T-helper 1 cell treated with Interleukin-12 subunit alpha and Interleukin-12 subunit beta and Interleukin-4 antibody, amounts not matched to agents 30 μg/mL and 1 μg/mL, for 36 hours (primary cell): ENCODE measurements around the gene JAG1.

Experiments
- H3K27ac Mint-ChIP-seq: one replicate; pipeline ENCODE4 v1.8.0; 2021; ENCODE audit warnings: mild to moderate bottlenecking, mixed read lengths
- H3K27me3 Mint-ChIP-seq: one replicate; pipeline ENCODE4 v1.8.0; 2021; ENCODE audit warnings: low read depth, mixed read lengths
- H3K36me3 Mint-ChIP-seq: one replicate; pipeline ENCODE4 v1.8.0; 2021; ENCODE audit warnings: low read depth, mixed read lengths
- H3K4me1 Mint-ChIP-seq: one replicate; pipeline ENCODE4 v1.8.0; 2021; ENCODE audit warnings: low read depth, mixed read lengths
- H3K4me3 Mint-ChIP-seq: one replicate; pipeline ENCODE4 v1.8.0; 2021; ENCODE audit warnings: mild to moderate bottlenecking, moderate library complexity, mixed read lengths
- H3K9me3 Mint-ChIP-seq: one replicate; pipeline ENCODE4 v1.8.0; 2021; ENCODE audit warnings: mixed read lengths

The JAG1 gene

DNA sequence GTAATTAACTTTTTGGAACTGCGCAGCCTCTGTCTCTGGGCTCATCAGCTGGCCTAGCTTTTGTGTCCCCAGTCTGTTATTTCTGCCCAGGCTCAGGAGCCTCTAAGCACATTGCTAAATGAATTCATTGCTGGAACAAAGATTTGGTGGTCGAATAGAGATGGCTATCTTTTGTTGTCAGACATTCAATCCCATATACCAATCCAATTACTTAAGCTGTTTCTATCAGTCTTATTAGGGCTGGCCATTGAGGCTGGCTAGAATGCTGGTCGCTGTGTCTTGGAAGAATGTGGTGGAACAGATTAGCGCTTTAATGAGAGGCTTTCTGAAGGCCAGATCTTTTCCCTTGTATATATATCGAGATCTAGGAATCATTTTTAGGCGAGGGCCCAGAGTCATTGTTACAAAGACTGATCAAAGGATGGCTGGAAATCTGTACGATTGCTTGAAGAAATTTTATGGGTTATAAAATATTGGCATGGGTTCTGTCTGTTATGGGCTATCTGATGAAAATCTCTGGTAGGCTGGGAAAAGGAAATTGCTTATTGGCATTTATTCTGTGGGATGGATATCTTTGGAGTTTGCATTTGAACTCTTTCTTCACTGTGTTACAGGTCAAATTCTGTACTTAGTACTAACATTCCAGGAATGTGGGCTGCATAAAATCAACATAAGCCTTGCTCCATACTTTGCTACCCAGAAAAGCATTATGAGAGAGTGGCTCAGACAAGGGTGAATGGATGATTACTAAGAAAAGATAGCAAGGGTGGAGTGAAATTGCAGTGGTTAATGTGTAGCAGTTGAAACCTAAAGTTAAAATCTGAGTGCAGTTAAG lies 34.8 kb upstream of the JAG1 start:
- Mint-ChIP-seq H3K27ac (no peak overlapping the region), H3K36me3 (no peaks in the 10 kb centered on the region), H3K27me3 (no peaks in the 10 kb centered on the region), H3K4me3 (no peak overlapping the region), H3K9me3 (peaks cover 5% of the 10 kb centered on the region), H3K4me1 (no peaks in the 10 kb centered on the region)

- Mint-ChIP-seq H3K4me1 (no peaks in the 10 kb centered on the region), H3K4me3 (no peak overlapping the region), H3K27ac (no peak overlapping the region), H3K9me3 (peaks cover 6% of the 10 kb centered on the region), H3K27me3 (no peaks in the 10 kb centered on the region), H3K36me3 (no peaks in the 10 kb centered on the region)
Observed at GRCh38 chr20:10707791-10708190, 34.0 kb upstream of the JAG1 start.

- no peaks in the 10 kb centered on the region for H3K4me1 Mint-ChIP-seq
Observed at GRCh38 chr20:10707068-10707467, 33.3 kb upstream of the JAG1 start.

GRCh38 chr20:10706460-10706811 lies 32.6 kb upstream of the JAG1 start:
- H3K36me3 Mint-ChIP-seq, result no peaks in the 10 kb centered on the region
- H3K4me1 Mint-ChIP-seq, result no peaks in the 10 kb centered on the region
- no peaks in the 10 kb centered on the region for H3K27me3 Mint-ChIP-seq
- H3K4me3 Mint-ChIP-seq, result no peak overlapping the region
- peaks cover 6% of the 10 kb centered on the region for H3K9me3 Mint-ChIP-seq
- no peak overlapping the region for H3K27ac Mint-ChIP-seq

More at GRCh38 chr20:10707068-10707467, 33.3 kb upstream of the JAG1 start:
- H3K4me3 Mint-ChIP-seq, result no peak overlapping the region
- H3K9me3 Mint-ChIP-seq, result peaks cover 6% of the 10 kb centered on the region
- H3K27me3 Mint-ChIP-seq, result no peaks in the 10 kb centered on the region
- H3K27ac Mint-ChIP-seq, result no peak overlapping the region
- H3K36me3 Mint-ChIP-seq, result no peaks in the 10 kb centered on the region

- Mint-ChIP-seq H3K27me3 (no peaks in the 10 kb centered on the region), H3K9me3 (peaks cover 6% of the 10 kb centered on the region), H3K27ac (no peak overlapping the region), H3K4me1 (no peaks in the 10 kb centered on the region), H3K36me3 (no peaks in the 10 kb centered on the region), H3K4me3 (no peak overlapping the region)
Observed at GRCh38 chr20:10705801-10706459, 32.1 kb upstream of the JAG1 start.

DNA sequence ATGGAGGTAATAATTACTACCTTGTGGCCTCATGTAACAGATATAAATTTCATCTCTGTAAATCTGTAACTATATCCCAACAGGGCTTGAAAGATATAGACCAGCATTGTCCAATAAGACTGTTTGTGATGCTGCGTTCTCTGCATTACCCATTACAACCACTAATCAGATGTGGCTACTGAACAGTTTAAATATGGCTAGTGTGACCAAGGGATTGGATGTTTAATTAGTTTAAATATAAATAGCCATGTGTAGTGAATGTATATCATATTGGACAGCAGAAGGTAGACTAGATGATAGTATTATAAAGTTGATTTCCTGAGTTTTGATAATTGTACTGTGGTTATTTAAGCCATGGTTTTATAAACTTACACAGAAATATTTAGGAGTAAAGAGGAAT lies 27.8 kb upstream of the JAG1 start:
- peaks cover 10% of the 10 kb centered on the region for H3K9me3 Mint-ChIP-seq
- H3K27me3 Mint-ChIP-seq, result no peaks in the 10 kb centered on the region
- H3K4me1 Mint-ChIP-seq, result no peaks in the 10 kb centered on the region
- no peak overlapping the region for H3K4me3 Mint-ChIP-seq
- H3K27ac Mint-ChIP-seq, result no peak overlapping the region
- no peaks in the 10 kb centered on the region for H3K36me3 Mint-ChIP-seq

- H3K4me3 Mint-ChIP-seq, result no peak overlapping the region
- no peaks in the 10 kb centered on the region for H3K4me1 Mint-ChIP-seq
- H3K27ac Mint-ChIP-seq, result no peak overlapping the region
- peaks cover 10% of the 10 kb centered on the region for H3K9me3 Mint-ChIP-seq
- no peaks in the 10 kb centered on the region for H3K36me3 Mint-ChIP-seq
- H3K27me3 Mint-ChIP-seq, result peaks cover 4% of the 10 kb centered on the region
Observed at GRCh38 chr20:10699941-10700340, 26.1 kb upstream of the JAG1 start.

DNA sequence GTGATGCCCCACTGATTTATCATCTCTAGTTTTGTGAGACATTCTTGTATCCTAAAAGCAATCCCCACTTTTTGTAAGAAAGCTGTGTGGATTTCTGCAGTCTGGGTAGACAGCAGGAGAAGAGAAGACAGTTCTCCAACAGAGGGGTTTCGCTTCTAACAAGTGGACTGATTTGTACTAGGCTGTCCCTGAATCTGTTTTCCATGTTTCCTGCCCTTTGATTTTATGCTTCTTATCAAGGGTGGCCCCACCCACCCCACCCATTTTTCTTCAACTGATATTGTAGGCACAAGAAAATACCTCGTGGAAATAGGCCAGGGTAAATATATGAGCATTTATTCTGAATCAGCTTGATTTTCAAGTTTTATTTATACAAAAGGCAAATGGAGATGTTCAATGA lies 25.7 kb upstream of the JAG1 start:
- Mint-ChIP-seq H3K27me3 (peaks cover 4% of the 10 kb centered on the region), H3K9me3 (peaks cover 10% of the 10 kb centered on the region), H3K36me3 (no peaks in the 10 kb centered on the region), H3K4me1 (no peaks in the 10 kb centered on the region), H3K27ac (no peak overlapping the region), H3K4me3 (no peak overlapping the region)

GRCh38 chr20:10696650-10697049 lies 22.9 kb upstream of the JAG1 start:
- no peak overlapping the region for H3K27ac Mint-ChIP-seq
- H3K27me3 Mint-ChIP-seq, result peaks cover 4% of the 10 kb centered on the region
- no peaks in the 10 kb centered on the region for H3K4me1 Mint-ChIP-seq

GRCh38 chr20:10689385-10689784 lies 15.6 kb upstream of the JAG1 start:
- no peak overlapping the region for H3K27ac Mint-ChIP-seq
- H3K4me3 Mint-ChIP-seq, result no peak overlapping the region
- no peaks in the 10 kb centered on the region for H3K4me1 Mint-ChIP-seq
- no peaks in the 10 kb centered on the region for H3K36me3 Mint-ChIP-seq
- peaks cover 24% of the 10 kb centered on the region for H3K27me3 Mint-ChIP-seq
- H3K9me3 Mint-ChIP-seq, result no peaks in the 10 kb centered on the region

More at GRCh38 chr20:10696650-10697049, 22.9 kb upstream of the JAG1 start:
- Mint-ChIP-seq H3K36me3 (no peaks in the 10 kb centered on the region), H3K9me3 (peaks cover 4% of the 10 kb centered on the region), H3K4me3 (no peak overlapping the region)

GRCh38 chr20:10687895-10688294 lies 14.1 kb upstream of the JAG1 start:
- H3K36me3 Mint-ChIP-seq, result no peaks in the 10 kb centered on the region
- H3K27ac Mint-ChIP-seq, result no peak overlapping the region
- no peaks in the 10 kb centered on the region for H3K9me3 Mint-ChIP-seq
- H3K27me3 Mint-ChIP-seq, result peaks cover 26% of the 10 kb centered on the region
- no peak overlapping the region for H3K4me3 Mint-ChIP-seq
- no peaks in the 10 kb centered on the region for H3K4me1 Mint-ChIP-seq

GRCh38 chr20:10686356-10687133 lies 12.7 kb upstream of the JAG1 start:
- H3K36me3 Mint-ChIP-seq, result no peaks in the 10 kb centered on the region
- peaks cover 30% of the 10 kb centered on the region for H3K27me3 Mint-ChIP-seq
- no peak overlapping the region for H3K4me3 Mint-ChIP-seq
- no peak overlapping the region for H3K27ac Mint-ChIP-seq
- H3K9me3 Mint-ChIP-seq, result no peaks in the 10 kb centered on the region
- no peaks in the 10 kb centered on the region for H3K4me1 Mint-ChIP-seq

- Mint-ChIP-seq H3K36me3 (no peaks in the 10 kb centered on the region), H3K27ac (no peak overlapping the region)
Observed at GRCh38 chr20:10683537-10683936, 9.7 kb upstream of the JAG1 start.

GRCh38 chr20:10682939-10683338 lies 9.1 kb upstream of the JAG1 start:
- H3K4me3 Mint-ChIP-seq, result no peak overlapping the region
- H3K27ac Mint-ChIP-seq, result no peak overlapping the region
- peaks cover 34% of the 10 kb centered on the region for H3K27me3 Mint-ChIP-seq
- H3K4me1 Mint-ChIP-seq, result no peaks in the 10 kb centered on the region
- H3K9me3 Mint-ChIP-seq, result no peaks in the 10 kb centered on the region
- no peaks in the 10 kb centered on the region for H3K36me3 Mint-ChIP-seq

More at GRCh38 chr20:10683537-10683936, 9.7 kb upstream of the JAG1 start:
- H3K9me3 Mint-ChIP-seq, result no peaks in the 10 kb centered on the region
- no peaks in the 10 kb centered on the region for H3K4me1 Mint-ChIP-seq
- peaks cover 31% of the 10 kb centered on the region for H3K27me3 Mint-ChIP-seq
- no peak overlapping the region for H3K4me3 Mint-ChIP-seq

DNA sequence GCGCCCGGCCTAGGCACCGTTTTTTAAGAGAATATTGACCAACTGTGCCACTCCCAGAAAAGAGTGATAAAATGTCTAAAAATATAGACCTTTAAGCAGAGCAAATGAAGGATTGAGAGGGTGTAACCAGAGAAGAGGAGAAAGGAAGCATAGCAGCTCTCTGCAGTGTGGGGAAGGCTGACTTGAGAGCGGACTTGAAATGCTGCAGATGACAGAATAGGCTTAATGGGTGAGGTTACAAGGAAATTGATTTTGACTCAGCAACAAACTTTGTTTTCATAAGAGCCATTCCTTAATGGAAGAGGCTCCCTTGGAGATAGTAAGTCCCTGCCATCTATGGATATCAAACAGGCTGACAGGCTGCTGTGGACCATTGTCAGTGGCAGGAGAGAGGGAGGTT lies 7.7 kb upstream of the JAG1 start:
- Mint-ChIP-seq H3K9me3 (no peaks in the 10 kb centered on the region), H3K4me1 (no peaks in the 10 kb centered on the region), H3K27me3 (peaks cover 40% of the 10 kb centered on the region), H3K27ac (no peak overlapping the region), H3K4me3 (no peak overlapping the region), H3K36me3 (no peaks in the 10 kb centered on the region)
